ENCODE data around the gene INSC. TPM values are rescaled to one million over a fixed set of nuclear protein-coding genes. Genes with fewer than 3 reads are reported as not detected.

Gene INSC
- total RNA-seq, 1 donor from 2014 or later, result 0.53 TPM

GRCh38 chr11:15192005-15192556, 77.4 kb downstream of the INSC start:
- H3K27me3 ChIP-seq (ENCODE audit: control insufficient read depth, insufficient read depth, low read length), result no peaks in the 10 kb centered on the region
- no peaks in the 10 kb centered on the region for H3K36me3 ChIP-seq (ENCODE audit: control insufficient read depth, insufficient read depth, low read length)
- FAIRE-seq (no peak), DNase-seq (ENCODE audit: low read depth) (no peak)
- no peak overlapping the region for H3K4me3 ChIP-seq (ENCODE audit: low read depth, low read length)
- no peak for TF ChIP-seq CTCF (IDR thresholded peaks at IDR 0.05; ENCODE audit: insufficient read depth, low read length, severe bottlenecking)

GRCh38 chr11:15194671-15195415, 80.1 kb downstream of the INSC start:
- peak; percentile 76 for DNase-seq (ENCODE audit: low read depth)
- no peaks in the 10 kb centered on the region for H3K27me3 ChIP-seq (ENCODE audit: control insufficient read depth, insufficient read depth, low read length)
- no peak for FAIRE-seq
- H3K4me3 ChIP-seq (ENCODE audit: low read depth, low read length), result no peak overlapping the region
- TF ChIP-seq CTCF (IDR thresholded peaks at IDR 0.05; ENCODE audit: insufficient read depth, low read length, severe bottlenecking), result no peak
- H3K36me3 ChIP-seq (ENCODE audit: control insufficient read depth, insufficient read depth, low read length), result no peaks in the 10 kb centered on the region

- no peak for FAIRE-seq
- TF ChIP-seq CTCF (IDR thresholded peaks at IDR 0.05; ENCODE audit: insufficient read depth, low read length, severe bottlenecking), result no peak
- Histone ChIP-seq H3K36me3 (ENCODE audit: control insufficient read depth, insufficient read depth, low read length) (no peaks in the 10 kb centered on the region), H3K4me3 (ENCODE audit: low read depth, low read length) (no peak overlapping the region), H3K27me3 (ENCODE audit: control insufficient read depth, insufficient read depth, low read length) (no peaks in the 10 kb centered on the region)
- peak; percentile 49 for DNase-seq (ENCODE audit: low read depth)
Observed at GRCh38 chr11:15195454-15196200, 80.9 kb downstream of the INSC start.

GRCh38 chr11:15196704-15197103, 82.0 kb downstream of the INSC start:
- H3K27me3 ChIP-seq (ENCODE audit: control insufficient read depth, insufficient read depth, low read length), result no peaks in the 10 kb centered on the region
- no peaks in the 10 kb centered on the region for H3K36me3 ChIP-seq (ENCODE audit: control insufficient read depth, insufficient read depth, low read length)
- no peak overlapping the region for H3K4me3 ChIP-seq (ENCODE audit: low read depth, low read length)
- no peak for TF ChIP-seq CTCF (IDR thresholded peaks at IDR 0.05; ENCODE audit: insufficient read depth, low read length, severe bottlenecking)
- DNase-seq (ENCODE audit: low read depth) (no peak), FAIRE-seq (no peak)

- no peak for DNase-seq (ENCODE audit: low read depth)
- TF ChIP-seq CTCF (IDR thresholded peaks at IDR 0.05; ENCODE audit: insufficient read depth, low read length, severe bottlenecking), result no peak
- no peaks in the 10 kb centered on the region for H3K27me3 ChIP-seq (ENCODE audit: control insufficient read depth, insufficient read depth, low read length)
- no peak overlapping the region for H3K4me3 ChIP-seq (ENCODE audit: low read depth, low read length)
- no peaks in the 10 kb centered on the region for H3K36me3 ChIP-seq (ENCODE audit: control insufficient read depth, insufficient read depth, low read length)
- no peak for FAIRE-seq
Observed at GRCh38 chr11:15197696-15198095, 83.0 kb downstream of the INSC start.
